SK-N-SH treated with all-trans-retinoic acid at 6 μM for 48 hours (cell line): ENCODE results near the gene SUPT3H.

Experiments
- BACH2 ChIP-seq: fragments of 250-450 bp; sonication (Bioruptor Pico); IDR thresholded peaks from 2 replicates; pipeline ENCODE4 v1.9.0; 2021; ENCODE audit warnings: mild to moderate bottlenecking, borderline replicate concordance
- CREB5 ChIP-seq: fragments of 250-450 bp; sonication (Bioruptor Pico); IDR thresholded peaks from 2 replicates; pipeline ENCODE4 v1.5.1; 2020; ENCODE audit warnings: low read depth, mild to moderate bottlenecking, moderate library complexity
- GLIS3 ChIP-seq: fragments of 250-450 bp; sonication (Bioruptor Pico); IDR thresholded peaks from 2 replicates; pipeline ENCODE4 v1.5.0; 2020; ENCODE audit warnings: mild to moderate bottlenecking, moderate library complexity
- ISL1 ChIP-seq: fragments of 250-450 bp; sonication (Bioruptor Pico); IDR thresholded peaks from 2 replicates; pipeline ENCODE4 v2.1.2; 2022; ENCODE audit warnings: mild to moderate bottlenecking, moderate library complexity
- PATZ1 ChIP-seq: fragments of 250-450 bp; sonication (Bioruptor Pico); IDR thresholded peaks from 2 replicates; pipeline ENCODE4 v1.8.0; 2020; ENCODE audit warnings: mild to moderate bottlenecking, moderate library complexity, borderline replicate concordance
- ZFP3 ChIP-seq: fragments of 250-450 bp; sonication (Bioruptor Pico); IDR thresholded peaks from 2 replicates; pipeline ENCODE4 v1.5.0; 2020; ENCODE audit warnings: mild to moderate bottlenecking, moderate library complexity
- ZFP30 ChIP-seq: fragments of 450-650 bp; formaldehyde crosslinking; IDR thresholded peaks from 2 replicates; pipeline ENCODE4 v1.5.0; 2022; ENCODE audit warnings: mild to moderate bottlenecking, moderate library complexity
- ZNF565 ChIP-seq: fragments of 450-650 bp; formaldehyde crosslinking; conservative IDR thresholded peaks from 2 replicates; pipeline ENCODE4 v1.5.0; 2020; ENCODE audit warnings: low read depth, mild to moderate bottlenecking, moderate library complexity
- ZNF70 ChIP-seq: fragments of 450-650 bp; formaldehyde crosslinking; IDR thresholded peaks from 2 replicates; pipeline ENCODE4 v1.5.0; 2020; ENCODE audit warnings: mild to moderate bottlenecking, moderate library complexity
- ZNF8 ChIP-seq: fragments of 450-650 bp; formaldehyde crosslinking; IDR thresholded peaks from 2 replicates; pipeline ENCODE4 v1.5.0; 2020; ENCODE audit warnings: mild to moderate bottlenecking, moderate library complexity

- TF ChIP-seq ZNF565 (no peak), GLIS3 (no peak), ZFP3 (CRISPR knock-in tag) (no peak), ZFP30 (CRISPR knock-in tag) (no peak), PATZ1 (CRISPR knock-in tag) (no peak), ISL1 (CRISPR knock-in tag) (no peak), CREB5 (CRISPR knock-in tag) (no peak), ZNF70 (CRISPR knock-in tag) (no peak), BACH2 (CRISPR knock-in tag) (no peak), ZNF8 (CRISPR knock-in tag) (no peak)
Measured at GRCh38 chr6:44825273-44825672, 552.5 kb downstream of the SUPT3H start.
